ENCODE measurements around the gene POGLUT3.

The POGLUT3 gene

GRCh38 chr11:108522318-108522717 is 24.1 kb upstream of the POGLUT3 start:
- Histone ChIP-seq H3K27ac (replicated peaks) (no peak overlapping the region), H3K27me3 (ENCODE audit: insufficient read depth, poor library complexity, severe bottlenecking) (no peaks in the 10 kb centered on the region), H3K4me3 (replicated peaks; ENCODE audit: insufficient read depth, low read length) (no peak overlapping the region)
- no peak for DNase-seq (ENCODE audit: low read depth in 1 of 2, low spot score in 1 of 2)
- no peak for TF ChIP-seq GABPA (IDR thresholded peaks at IDR 0.05; ENCODE audit: low read depth)
- no peak for TF ChIP-seq CTCF (IDR thresholded peaks at IDR 0.05; ENCODE audit: insufficient read depth, low read length)
- no peak for TF ChIP-seq REST (IDR thresholded peaks at IDR 0.05; ENCODE audit: insufficient replicate concordance, low read depth)
- no peak for TF ChIP-seq SPI1 (IDR thresholded peaks at IDR 0.05; ENCODE audit: borderline replicate concordance, low read depth)
- TF ChIP-seq POLR2AphosphoS5 (IDR thresholded peaks at IDR 0.05; ENCODE audit: low read depth) = no peak

- no peak overlapping the region for H3K27ac ChIP-seq (replicated peaks)
- TF ChIP-seq CTCF (IDR thresholded peaks at IDR 0.05; ENCODE audit: insufficient read depth, low read length) (no peak), REST (IDR thresholded peaks at IDR 0.05; ENCODE audit: insufficient replicate concordance, low read depth) (no peak), SPI1 (IDR thresholded peaks at IDR 0.05; ENCODE audit: borderline replicate concordance, low read depth) (no peak), GABPA (IDR thresholded peaks at IDR 0.05; ENCODE audit: low read depth) (no peak)
- no peak overlapping the region for H3K4me3 ChIP-seq (replicated peaks; ENCODE audit: insufficient read depth, low read length)
- H3K27me3 ChIP-seq (ENCODE audit: insufficient read depth, poor library complexity, severe bottlenecking) = no peaks in the 10 kb centered on the region
- DNase-seq (ENCODE audit: low read depth in 1 of 2, low spot score in 1 of 2) = no peak
Measured at GRCh38 chr11:108518581-108518980, 20.4 kb upstream of the POGLUT3 start.

- no peak for TF ChIP-seq GABPA (IDR thresholded peaks at IDR 0.05; ENCODE audit: low read depth)
- no peak for TF ChIP-seq SPI1 (IDR thresholded peaks at IDR 0.05; ENCODE audit: borderline replicate concordance, low read depth)
- no peak for TF ChIP-seq REST (IDR thresholded peaks at IDR 0.05; ENCODE audit: insufficient replicate concordance, low read depth)
- no peak for TF ChIP-seq POLR2AphosphoS5 (IDR thresholded peaks at IDR 0.05; ENCODE audit: low read depth)
- TF ChIP-seq CTCF (IDR thresholded peaks at IDR 0.05; ENCODE audit: insufficient read depth, low read length) = no peak
Measured at GRCh38 chr11:108516125-108516524, 17.9 kb upstream of the POGLUT3 start.

More at GRCh38 chr11:108516125-108516524, 17.9 kb upstream of the POGLUT3 start:
- no peak overlapping the region for H3K4me3 ChIP-seq (replicated peaks; ENCODE audit: insufficient read depth, low read length)
- no peak for DNase-seq (ENCODE audit: low read depth in 1 of 2, low spot score in 1 of 2)
- H3K27ac ChIP-seq (replicated peaks) = no peak overlapping the region
- no peaks in the 10 kb centered on the region for H3K27me3 ChIP-seq (ENCODE audit: insufficient read depth, poor library complexity, severe bottlenecking)
